IgD-negative memory B cell (primary cell): Measurements from ENCODE around the gene VPS16. TPM values are rescaled to one million over a fixed set of nuclear protein-coding genes. Genes with fewer than 3 reads are reported as not detected.
A peak's percentile ranks its signal among the peaks of the same experiment; 100 is the strongest.
"Not testable (repeated sequence)": the region's sequence is repeated elsewhere in the genome, so short reads cannot be mapped to it uniquely, and the experiment has no call there.

Experiments
- H3K27ac Mint-ChIP-seq, 3 donors: one replicate each; pipeline ENCODE4 v1.8.0; 2020 to 2022; ENCODE audit warnings: mild to moderate bottlenecking in 3 of 3, mixed read lengths in 3 of 3, moderate library complexity in 1 of 3
- H3K27me3 Mint-ChIP-seq: one replicate; pipeline ENCODE4 v1.8.0; 2021; ENCODE audit warnings: mixed read lengths
- H3K36me3 Mint-ChIP-seq: one replicate; pipeline ENCODE4 v1.8.0; 2020; ENCODE audit warnings: mild to moderate bottlenecking, mixed read lengths
- H3K4me1 Mint-ChIP-seq, 3 donors: one replicate each; pipeline ENCODE4 v1.8.0; 2020 to 2022; ENCODE audit warnings: mixed read lengths in 3 of 3, mild to moderate bottlenecking in 1 of 3
- H3K4me3 Mint-ChIP-seq, 4 donors: one replicate each; pipeline ENCODE4 v1.8.0; 2020 to 2022; ENCODE audit warnings: mild to moderate bottlenecking in 4 of 4, mixed read lengths in 4 of 4, moderate library complexity in 3 of 4
- H3K9me3 Mint-ChIP-seq, 3 donors: one replicate each; pipeline ENCODE4 v1.8.0; 2020 to 2021; ENCODE audit warnings: mixed read lengths in 3 of 3, mild to moderate bottlenecking in 1 of 3
- polyA plus RNA-seq: library from polyadenylated mRNA; unstranded; fragments of 300-500 nt; fragmentation: Illumina TruSeq; gene quantifications from one replicate; pipeline ENCODE4 v1.2.3, GENCODE V29; 2021

The VPS16 gene
- polyA plus RNA-seq, 1 donor from 2014 or later = 22.4 TPM

- H3K36me3 Mint-ChIP-seq = no peaks in the 10 kb centered on the region
- no peak overlapping the region for H3K27ac Mint-ChIP-seq
- H3K27me3 Mint-ChIP-seq = peaks cover 45% of the 10 kb centered on the region
- H3K4me3 Mint-ChIP-seq = no peak overlapping the region
- peaks cover 5 to 8% (median 7%) of the 10 kb centered on the region in 3 donors for H3K4me1 Mint-ChIP-seq
- H3K9me3 Mint-ChIP-seq = peaks cover 3 to 6% (median 6%) of the 10 kb centered on the region in 3 donors
Observed at GRCh38 chr20:2816583-2817340, 23.8 kb upstream of the VPS16 start.

- Mint-ChIP-seq H3K27ac (no peak overlapping the region), H3K4me3 (no peak overlapping the region), H3K27me3 (peaks cover 40% of the 10 kb centered on the region)
Observed at GRCh38 chr20:2817341-2817726, 23.2 kb upstream of the VPS16 start.

DNA sequence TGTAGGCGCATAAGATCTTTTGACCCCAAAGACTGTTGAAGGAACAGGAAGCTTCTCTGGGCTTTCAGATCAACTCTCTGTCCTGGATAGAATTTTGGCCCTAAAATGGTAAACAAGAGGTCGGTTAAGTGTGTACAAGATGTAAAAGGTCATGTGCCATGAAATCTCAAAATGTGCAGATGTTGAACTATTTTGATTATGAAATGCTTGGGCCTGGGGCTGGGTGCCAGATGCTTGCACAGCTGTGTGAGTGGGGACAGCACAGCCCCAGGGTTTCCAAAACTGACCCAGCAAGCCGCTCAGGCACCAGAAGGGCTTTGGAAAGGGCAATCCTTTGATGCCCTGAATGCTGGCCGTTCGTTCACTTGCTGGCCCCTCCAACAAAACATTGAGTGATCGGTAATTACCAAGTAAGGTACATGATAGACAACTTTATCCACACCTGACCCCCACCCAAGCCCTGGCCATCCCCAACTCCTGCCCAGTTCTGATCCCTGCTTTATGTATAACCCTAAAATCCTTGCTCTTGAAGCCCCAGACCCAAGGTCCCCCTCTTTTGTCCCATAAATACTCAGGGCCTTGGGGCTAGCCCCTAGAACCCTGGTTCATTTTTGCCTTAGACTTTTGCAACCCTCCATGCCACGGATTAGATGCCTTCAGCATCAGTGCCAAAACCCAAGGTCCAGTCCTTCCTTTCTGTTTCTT is 22.5 kb upstream of the VPS16 start:
- peaks cover 6 to 9% (median 8%) of the 10 kb centered on the region in 3 donors for H3K4me1 Mint-ChIP-seq
- peaks cover 36% of the 10 kb centered on the region for H3K27me3 Mint-ChIP-seq
- H3K27ac Mint-ChIP-seq = no peak overlapping the region
- H3K9me3 Mint-ChIP-seq = no peaks in the 10 kb centered on the region
- H3K4me3 Mint-ChIP-seq = no peak overlapping the region
- H3K36me3 Mint-ChIP-seq = no peaks in the 10 kb centered on the region

More at GRCh38 chr20:2817341-2817726, 23.2 kb upstream of the VPS16 start:
- Mint-ChIP-seq H3K36me3 (no peaks in the 10 kb centered on the region), H3K9me3 (peaks cover 0 to 4% (median 2%) of the 10 kb centered on the region in 3 donors), H3K4me1 (peaks cover 6 to 9% (median 8%) of the 10 kb centered on the region in 3 donors)

GRCh38 chr20:2820084-2820895 is 20.3 kb upstream of the VPS16 start:
- Mint-ChIP-seq H3K36me3 (no peaks in the 10 kb centered on the region), H3K27ac (peak overlapping the region in 1 of 3 donors; percentile 26), H3K4me3 (peak overlapping the region in 1 of 4 donors; percentile 81), H3K27me3 (peaks cover 24% of the 10 kb centered on the region), H3K4me1 (peaks cover 6 to 9% (median 8%) of the 10 kb centered on the region in 3 donors), H3K9me3 (no peaks in the 10 kb centered on the region)

GRCh38 chr20:2820896-2821869 is 19.4 kb upstream of the VPS16 start:
- Mint-ChIP-seq H3K27ac (no peak overlapping the region), H3K9me3 (no peaks in the 10 kb centered on the region), H3K36me3 (no peaks in the 10 kb centered on the region), H3K4me1 (peaks cover 6 to 13% (median 8%) of the 10 kb centered on the region in 3 donors), H3K4me3 (peak overlapping the region in 1 of 4 donors; percentile 81), H3K27me3 (peaks cover 19% of the 10 kb centered on the region)

DNA sequence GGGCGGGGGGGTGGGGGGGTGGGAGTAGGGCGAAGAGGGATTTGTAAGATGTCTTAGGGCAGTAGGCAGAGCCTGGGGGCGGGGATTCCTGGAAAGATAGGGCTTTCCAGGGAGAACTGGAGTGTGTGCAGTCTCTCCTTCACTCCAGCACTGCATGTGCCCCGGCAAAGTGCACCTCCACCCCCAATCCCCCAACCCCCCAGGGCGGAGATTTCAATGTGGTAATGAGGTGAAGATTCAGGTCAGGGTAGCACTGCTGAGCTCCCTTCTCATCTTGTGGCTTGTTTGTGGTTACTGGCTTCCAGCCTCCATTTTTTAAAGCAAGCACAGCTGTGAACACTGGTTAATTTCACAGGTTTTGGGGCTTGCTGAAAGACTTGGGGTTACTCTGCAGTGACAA is 18.5 kb upstream of the VPS16 start:
- Mint-ChIP-seq H3K27me3 (peaks cover 28% of the 10 kb centered on the region), H3K9me3 (no peaks in the 10 kb centered on the region), H3K4me1 (peaks cover 8 to 13% (median 9%) of the 10 kb centered on the region in 3 donors), H3K36me3 (no peaks in the 10 kb centered on the region), H3K4me3 (peak overlapping the region in 1 of 4 donors; percentile 47), H3K27ac (no peak overlapping the region)

DNA sequence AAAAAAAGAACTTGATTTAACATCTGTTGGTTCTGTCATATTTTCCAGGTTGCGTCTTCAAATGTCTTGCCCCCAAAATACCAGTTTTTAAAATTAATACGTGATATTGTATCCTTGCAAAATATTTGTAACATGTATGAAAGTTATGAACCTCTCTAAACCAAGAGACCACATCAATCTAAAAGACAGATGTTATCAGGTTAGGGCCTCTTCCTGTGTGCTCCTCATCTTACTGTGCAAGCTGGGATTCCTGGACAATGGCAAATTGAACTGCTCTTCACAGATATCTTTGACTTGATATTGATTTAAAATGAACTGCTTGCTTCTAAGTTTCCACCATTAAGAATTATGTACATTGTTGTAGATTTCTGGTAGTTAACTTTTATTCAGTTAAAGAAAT is 14.8 kb upstream of the VPS16 start:
- no peaks in the 10 kb centered on the region for H3K9me3 Mint-ChIP-seq
- H3K27me3 Mint-ChIP-seq = peaks cover 24% of the 10 kb centered on the region
- peaks cover 3 to 8% (median 8%) of the 10 kb centered on the region in 3 donors for H3K4me1 Mint-ChIP-seq
- H3K36me3 Mint-ChIP-seq = no peaks in the 10 kb centered on the region
- peak overlapping the region in 1 of 3 donors; percentile 53 for H3K27ac Mint-ChIP-seq
- H3K4me3 Mint-ChIP-seq = no peak overlapping the region

- H3K9me3 Mint-ChIP-seq = no peaks in the 10 kb centered on the region
- H3K36me3 Mint-ChIP-seq = no peaks in the 10 kb centered on the region
- H3K4me1 Mint-ChIP-seq = peaks cover 1 to 6% (median 5%) of the 10 kb centered on the region in 3 donors
- no peak overlapping the region for H3K4me3 Mint-ChIP-seq
- no peak overlapping the region for H3K27ac Mint-ChIP-seq
- peaks cover 21% of the 10 kb centered on the region for H3K27me3 Mint-ChIP-seq
Observed at GRCh38 chr20:2826655-2827054, 13.9 kb upstream of the VPS16 start.

DNA sequence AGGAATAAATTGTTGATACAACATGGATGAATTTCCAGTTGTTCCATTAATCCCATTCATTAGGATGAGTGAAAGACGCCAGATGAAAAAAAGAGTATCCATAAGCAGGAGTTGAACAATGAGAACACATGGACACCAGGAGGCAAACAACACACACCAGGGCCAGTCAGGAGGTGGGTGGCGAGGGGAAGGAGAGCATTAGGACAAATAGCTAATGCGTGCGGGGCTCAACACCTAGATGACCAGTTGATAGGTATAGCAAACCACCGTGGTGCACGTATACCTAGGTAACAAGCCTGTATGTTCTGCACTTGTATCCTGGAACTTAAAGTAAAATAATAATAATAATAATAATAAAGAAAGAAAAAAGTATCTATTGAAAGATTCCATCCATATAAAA is 11.2 kb upstream of the VPS16 start:
- no peaks in the 10 kb centered on the region for H3K9me3 Mint-ChIP-seq
- peaks cover 0 to 4% (median 4%) of the 10 kb centered on the region in 3 donors for H3K4me1 Mint-ChIP-seq
- no peak overlapping the region for H3K4me3 Mint-ChIP-seq
- peaks cover 20% of the 10 kb centered on the region for H3K27me3 Mint-ChIP-seq
- H3K27ac Mint-ChIP-seq = no peak overlapping the region
- no peaks in the 10 kb centered on the region for H3K36me3 Mint-ChIP-seq

- peaks cover 19% of the 10 kb centered on the region for H3K27me3 Mint-ChIP-seq
- H3K4me1 Mint-ChIP-seq, H3K9me3 Mint-ChIP-seq, H3K27ac Mint-ChIP-seq, H3K4me3 Mint-ChIP-seq, H3K36me3 Mint-ChIP-seq: not testable (repeated sequence)
Observed at GRCh38 chr20:2831206-2831605, 9.3 kb upstream of the VPS16 start.

DNA sequence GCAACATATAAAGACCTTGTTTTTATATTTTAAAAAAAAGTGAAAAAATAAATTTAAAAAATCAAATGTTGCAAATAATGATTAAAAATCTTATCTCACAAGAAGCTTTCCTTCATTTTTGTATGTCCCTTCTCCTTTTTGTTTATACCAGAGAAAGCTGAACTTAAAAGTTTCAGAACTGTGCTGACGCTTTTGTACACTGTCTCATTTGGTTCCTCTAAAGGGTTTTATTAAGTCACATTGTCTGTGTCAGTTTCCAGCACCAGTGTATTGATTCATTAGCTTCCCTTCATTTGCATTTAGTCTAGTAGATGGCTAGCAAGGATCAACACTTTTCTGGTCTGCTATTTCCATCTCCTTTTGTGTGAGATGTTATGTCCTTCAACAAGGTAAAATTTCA is 6.8 kb upstream of the VPS16 start:
- no peak overlapping the region for H3K4me3 Mint-ChIP-seq
- peaks cover 0 to 9% (median 0%) of the 10 kb centered on the region in 3 donors for H3K4me1 Mint-ChIP-seq
- no peak overlapping the region for H3K27ac Mint-ChIP-seq
- H3K9me3 Mint-ChIP-seq = no peaks in the 10 kb centered on the region
- H3K27me3 Mint-ChIP-seq = peaks cover 3% of the 10 kb centered on the region
- H3K36me3 Mint-ChIP-seq = no peaks in the 10 kb centered on the region

GRCh38 chr20:2834401-2835110 is 6.0 kb upstream of the VPS16 start:
- Mint-ChIP-seq H3K9me3 (no peaks in the 10 kb centered on the region), H3K4me1 (peaks cover 5 to 14% (median 5%) of the 10 kb centered on the region in 3 donors), H3K4me3 (no peak overlapping the region), H3K27me3 (no peaks in the 10 kb centered on the region), H3K36me3 (no peaks in the 10 kb centered on the region), H3K27ac (no peak overlapping the region)

- no peak overlapping the region for H3K27ac Mint-ChIP-seq
- H3K4me3 Mint-ChIP-seq = peak overlapping the region in 2 of 4 donors; percentile 9 to 41
- no peaks in the 10 kb centered on the region for H3K27me3 Mint-ChIP-seq
- peaks cover 6 to 15% (median 6%) of the 10 kb centered on the region in 3 donors for H3K4me1 Mint-ChIP-seq
- no peaks in the 10 kb centered on the region for H3K9me3 Mint-ChIP-seq
- no peaks in the 10 kb centered on the region for H3K36me3 Mint-ChIP-seq
Observed at GRCh38 chr20:2835331-2835796, 5.2 kb upstream of the VPS16 start.
